ENCODE results near the gene MORN5. TPM values are rescaled to one million over a fixed set of nuclear protein-coding genes. Genes with fewer than 3 reads are reported as not detected.

The MORN5 gene
- total and polyA plus RNA-seq, 8 donors = 1.2 to 7.2 (median 4.2) TPM; not detected in 1

DNA sequence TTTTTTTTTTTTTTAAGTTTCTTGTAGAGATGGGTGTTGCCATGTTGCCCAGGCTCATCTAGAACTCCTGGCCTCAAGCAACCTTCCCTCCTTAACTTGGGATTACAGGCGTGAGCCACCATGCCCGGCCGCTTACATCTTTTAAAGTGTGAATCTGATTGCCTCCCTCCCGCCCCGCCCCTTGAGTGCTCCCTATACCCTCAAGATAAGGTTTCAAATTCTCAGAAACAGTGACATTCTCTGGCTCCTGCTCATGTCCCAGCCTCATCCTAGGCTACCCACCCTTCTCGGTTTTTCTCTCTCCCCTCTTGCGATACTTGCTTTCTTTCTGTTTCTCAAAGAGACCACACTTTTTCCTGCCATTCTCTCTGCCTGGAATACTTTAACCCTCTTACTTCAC lies 12.4 kb downstream of the MORN5 start:
- H3K9me3 ChIP-seq = no peaks in the 10 kb centered on the region
- no peaks in the 10 kb centered on the region for H3K36me3 ChIP-seq
- H3K27ac ChIP-seq = no peak overlapping the region
- H3K4me3 ChIP-seq = no peak overlapping the region
- ATAC-seq (no peak), DNase-seq (no peak)
- H3K4me1 ChIP-seq = no peaks in the 10 kb centered on the region
- H3K27me3 ChIP-seq = peaks cover 0 to 12% of the 10 kb centered on the region in 2 donors
- TF ChIP-seq, protein P1, sequence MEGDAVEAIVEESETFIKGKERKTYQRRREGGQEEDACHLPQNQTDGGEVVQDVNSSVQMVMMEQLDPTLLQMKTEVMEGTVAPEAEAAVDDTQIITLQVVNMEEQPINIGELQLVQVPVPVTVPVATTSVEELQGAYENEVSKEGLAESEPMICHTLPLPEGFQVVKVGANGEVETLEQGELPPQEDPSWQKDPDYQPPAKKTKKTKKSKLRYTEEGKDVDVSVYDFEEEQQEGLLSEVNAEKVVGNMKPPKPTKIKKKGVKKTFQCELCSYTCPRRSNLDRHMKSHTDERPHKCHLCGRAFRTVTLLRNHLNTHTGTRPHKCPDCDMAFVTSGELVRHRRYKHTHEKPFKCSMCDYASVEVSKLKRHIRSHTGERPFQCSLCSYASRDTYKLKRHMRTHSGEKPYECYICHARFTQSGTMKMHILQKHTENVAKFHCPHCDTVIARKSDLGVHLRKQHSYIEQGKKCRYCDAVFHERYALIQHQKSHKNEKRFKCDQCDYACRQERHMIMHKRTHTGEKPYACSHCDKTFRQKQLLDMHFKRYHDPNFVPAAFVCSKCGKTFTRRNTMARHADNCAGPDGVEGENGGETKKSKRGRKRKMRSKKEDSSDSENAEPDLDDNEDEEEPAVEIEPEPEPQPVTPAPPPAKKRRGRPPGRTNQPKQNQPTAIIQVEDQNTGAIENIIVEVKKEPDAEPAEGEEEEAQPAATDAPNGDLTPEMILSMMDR (IDR thresholded peaks at IDR 0.05) = no peak
- intact Hi-C loops (cut with DNase I) = no loop called here

DNA sequence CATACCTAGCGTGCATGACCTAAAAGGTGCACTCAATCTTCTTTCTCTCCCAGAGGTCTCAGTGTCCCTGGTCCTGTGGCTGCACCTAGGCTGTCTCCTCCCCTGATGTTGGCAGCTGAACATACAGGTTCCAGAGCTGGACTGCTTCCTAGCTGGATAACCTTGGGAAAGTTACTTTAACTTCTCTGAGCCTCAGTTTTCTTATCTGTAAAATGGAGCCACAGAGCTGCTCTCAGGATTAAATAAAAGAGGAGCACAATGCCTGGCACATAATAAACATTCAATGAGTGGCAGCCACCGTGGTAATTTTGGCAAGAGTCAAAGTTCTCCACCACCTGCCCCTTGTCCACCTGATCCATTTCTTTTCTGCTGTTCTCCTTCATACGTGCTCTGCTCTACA lies 14.0 kb downstream of the MORN5 start:
- no peaks in the 10 kb centered on the region for H3K4me1 ChIP-seq
- no peak overlapping the region for H3K4me3 ChIP-seq
- H3K36me3 ChIP-seq = no peaks in the 10 kb centered on the region
- ATAC-seq (no peak), DNase-seq (no peak)
- peaks cover 0 to 16% of the 10 kb centered on the region in 2 donors for H3K27me3 ChIP-seq
- TF ChIP-seq, protein P1 (IDR thresholded peaks at IDR 0.05) = no peak
- H3K27ac ChIP-seq = no peak overlapping the region
- H3K9me3 ChIP-seq = no peaks in the 10 kb centered on the region
- intact Hi-C loops (cut with DNase I) = no loop called here

DNA sequence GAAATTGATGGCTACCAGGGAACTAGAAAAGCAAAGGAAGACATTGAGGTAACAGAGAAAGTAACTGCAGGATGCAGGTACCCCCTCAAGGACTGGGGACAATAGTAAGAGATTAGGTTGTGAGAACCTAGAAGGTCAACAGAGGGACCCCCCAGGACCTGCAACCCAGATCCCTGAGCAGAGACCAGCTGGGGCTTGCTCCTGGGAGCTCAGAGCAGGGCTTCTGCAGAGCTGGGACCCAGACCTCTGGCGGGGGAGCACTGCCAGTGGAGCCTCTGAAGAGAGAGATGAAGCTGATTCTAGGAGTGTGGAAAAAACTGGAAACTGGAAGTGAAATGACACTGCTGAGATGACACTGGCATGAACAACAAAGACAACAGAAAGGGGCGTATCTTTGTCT lies 17.2 kb downstream of the MORN5 start:
- TF ChIP-seq, protein P1 (IDR thresholded peaks at IDR 0.05) = no peak
- no peaks in the 10 kb centered on the region for H3K4me1 ChIP-seq
- no peaks in the 10 kb centered on the region for H3K9me3 ChIP-seq
- no peak overlapping the region for H3K27ac ChIP-seq
- H3K36me3 ChIP-seq = no peaks in the 10 kb centered on the region
- DNase-seq (no peak), ATAC-seq (no peak)
- intact Hi-C loops (cut with DNase I) = no loop called here
- no peak overlapping the region for H3K4me3 ChIP-seq
- peaks cover 0 to 16% of the 10 kb centered on the region in 2 donors for H3K27me3 ChIP-seq

DNA sequence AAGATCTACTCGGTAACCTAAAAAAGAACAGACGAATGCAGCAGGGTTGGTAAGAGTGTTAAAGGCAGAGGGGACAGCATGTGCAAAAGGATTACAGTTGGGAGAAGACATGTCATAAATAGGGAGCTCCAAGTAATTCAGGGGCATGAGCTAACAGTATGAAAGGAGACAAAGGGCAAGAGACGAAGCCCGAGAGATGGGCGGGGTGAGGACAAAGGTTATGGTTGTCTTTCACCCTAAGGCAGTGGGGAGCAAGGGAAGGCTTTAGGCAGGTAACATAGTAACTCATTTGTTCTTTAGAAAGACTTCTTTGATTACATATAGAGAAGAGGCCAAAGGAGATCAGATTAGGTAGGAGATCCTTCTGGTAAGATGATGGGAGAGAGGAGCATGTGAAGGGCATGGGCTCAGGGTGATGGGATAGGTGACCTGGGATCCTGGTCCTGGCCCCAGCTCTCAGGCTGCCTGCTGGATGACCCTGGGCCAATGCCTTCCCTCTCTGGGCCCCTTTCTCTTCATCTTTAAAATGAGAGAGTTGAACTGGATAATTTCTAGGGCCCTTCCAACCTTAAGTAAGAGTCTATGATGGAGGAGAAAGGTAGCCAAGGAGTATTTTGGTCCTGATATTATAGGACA lies 19.5 kb downstream of the MORN5 start:
- Histone ChIP-seq H3K4me3 (no peak overlapping the region), H3K27me3 (peaks cover 0 to 19% of the 10 kb centered on the region in 2 donors), H3K27ac (no peak overlapping the region), H3K9me3 (no peaks in the 10 kb centered on the region), H3K4me1 (no peaks in the 10 kb centered on the region), H3K36me3 (no peaks in the 10 kb centered on the region)
- intact Hi-C loops (cut with DNase I) = no loop called here
- ATAC-seq (no peak), DNase-seq (no peak)
- TF ChIP-seq, protein P1 (IDR thresholded peaks at IDR 0.05) = no peak

DNA sequence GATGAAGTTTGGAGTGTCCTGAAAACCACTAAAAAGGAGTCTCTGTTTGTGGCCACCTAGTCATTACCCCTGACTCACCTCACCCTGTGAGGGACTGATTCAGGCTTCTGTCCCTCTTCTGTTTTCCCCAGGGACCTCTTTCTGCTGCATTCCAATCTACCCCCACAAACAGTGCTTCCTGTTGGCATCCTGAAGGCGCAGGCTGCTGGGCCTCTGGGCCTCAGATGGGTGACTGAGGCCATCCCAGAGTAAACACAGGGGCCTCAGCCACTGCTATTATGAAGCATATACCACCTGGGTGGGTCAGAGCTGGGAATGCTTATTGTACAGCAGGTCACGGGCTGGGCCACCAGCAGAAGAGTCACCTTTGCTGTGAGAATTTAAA lies 20.0 kb downstream of the MORN5 start:
- no peak for DNase-seq
- intact Hi-C loops (cut with DNase I) = no loop called here

More for the DNA sequence above, 20.0 kb downstream of the MORN5 start:
- H3K36me3 ChIP-seq = no peaks in the 10 kb centered on the region
- no peak overlapping the region for H3K27ac ChIP-seq
- no peak for ATAC-seq
- H3K4me3 ChIP-seq = no peak overlapping the region
- H3K4me1 ChIP-seq = no peaks in the 10 kb centered on the region
- TF ChIP-seq, protein P1 (IDR thresholded peaks at IDR 0.05) = no peak
- no peaks in the 10 kb centered on the region for H3K9me3 ChIP-seq
- peaks cover 0 to 19% of the 10 kb centered on the region in 2 donors for H3K27me3 ChIP-seq
